Bone marrow (tissue), 2 donors: ENCODE results near the gene UBE2C.

Experiments used
- DNase-seq, 2 donors: peaks; one replicate each; lab custom pipeline; 2025; lab: John Stamatoyannopoulos, UW

UBE2C gene

GRCh38 chr20:45859916-45860315 lies 47.5 kb downstream of the UBE2C start:
- no peak for DNase-seq

- DNase-seq = no peak
Observed at GRCh38 chr20:45860560-45861220, 48.2 kb downstream of the UBE2C start.

- DNase-seq = no peak
Observed at GRCh38 chr20:45861221-45862075, 49.0 kb downstream of the UBE2C start.

- DNase-seq = no peak
Observed at GRCh38 chr20:45863543-45864470, 51.4 kb downstream of the UBE2C start.

- DNase-seq = no peak
Observed at GRCh38 chr20:45866454-45866853, 54.0 kb downstream of the UBE2C start.
